ENCODE data around the gene RAB37.

RAB37 gene

GRCh38 chr17:74742978-74743545 is 6.0 kb downstream of the RAB37 start:
- no peak for DNase-seq
- Histone ChIP-seq H2BK5ac (ENCODE audit: low read depth, low read length, poor library complexity) (no peak overlapping the region), H3K27me3 (ENCODE audit: insufficient read depth, low read length) (peaks cover 1% of the 10 kb centered on the region), H3K9ac (ENCODE audit: low read length) (no peak overlapping the region), H3K14ac (ENCODE audit: low read length) (no peak overlapping the region), H3K4me1 (ENCODE audit: control insufficient read depth in 1 of 2, insufficient read depth in 2 of 2, low read length in 2 of 2) (peaks cover 29 to 32% of the 10 kb centered on the region in 2 experiments), H3K79me2 (ENCODE audit: control insufficient read depth, insufficient read depth, low read length, poor library complexity) (no peaks in the 10 kb centered on the region), H3K4me3 (ENCODE audit: low read depth, low read length) (peak overlapping the region; percentile 22), H4K91ac (ENCODE audit: low read depth, low read length) (no peak overlapping the region), H2BK12ac (ENCODE audit: low read length) (no peak overlapping the region), H4K12ac (ENCODE audit: low read depth, low read length) (no peak overlapping the region), H3K4me2 (ENCODE audit: low read length) (no peak overlapping the region), H3K9me3 (ENCODE audit: insufficient read depth, low read depth, low read length) (peaks cover 3% of the 10 kb centered on the region), H3K18ac (ENCODE audit: low read length) (no peak overlapping the region), H2AK5ac (ENCODE audit: low read length) (no peak overlapping the region), H2AFZ (ENCODE audit: insufficient read depth, low read length, poor library complexity) (no peak overlapping the region), H3K36me3 (ENCODE audit: control insufficient read depth in 1 of 2, insufficient read depth in 2 of 2, low read length in 2 of 2) (no peaks in the 10 kb centered on the region), H3K79me1 (ENCODE audit: low read length) (peaks cover 4% of the 10 kb centered on the region), H2BK120ac (ENCODE audit: insufficient read depth, low read length, poor library complexity) (no peak overlapping the region), H3K23ac (ENCODE audit: low read length) (no peak overlapping the region), H3K27ac (ENCODE audit: low read depth, low read length) (no peak overlapping the region), H4K8ac (ENCODE audit: low read depth, low read length) (no peak overlapping the region), H3K4ac (ENCODE audit: low read depth, low read length) (no peak overlapping the region)
- no CpG with 5 or more reads among the region's 9 CpGs for WGBS (ENCODE audit: extremely low coverage, insufficient coverage, insufficient read length)

DNA sequence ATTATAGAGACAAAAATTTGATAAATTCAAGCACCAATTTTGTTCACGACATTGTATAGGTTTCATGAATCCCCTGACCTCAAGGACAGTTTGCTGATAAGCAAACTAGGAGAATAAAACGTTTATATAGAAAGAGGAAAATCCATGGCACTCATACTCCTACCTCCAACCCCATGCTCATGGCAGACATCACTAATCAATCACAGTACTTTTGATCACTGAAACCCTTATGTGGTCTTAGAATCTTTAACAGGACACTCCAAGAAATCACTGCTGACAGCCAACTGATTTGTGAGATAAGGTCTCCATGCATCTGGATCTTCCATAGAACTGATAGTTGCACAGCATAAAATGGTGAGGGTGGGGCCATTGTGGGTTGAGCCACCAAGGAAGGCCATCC is 6.7 kb downstream of the RAB37 start:
- peaks cover 7% of the 10 kb centered on the region for H3K79me1 ChIP-seq (ENCODE audit: low read length)
- no peak overlapping the region for H3K9ac ChIP-seq (ENCODE audit: low read length)
- H2BK5ac ChIP-seq (ENCODE audit: low read depth, low read length, poor library complexity) = no peak overlapping the region
- H3K4me3 ChIP-seq (ENCODE audit: low read depth, low read length) = no peak overlapping the region
- H4K8ac ChIP-seq (ENCODE audit: low read depth, low read length) = no peak overlapping the region
- WGBS (ENCODE audit: extremely low coverage, insufficient coverage, insufficient read length) = no CpG with 5 or more reads among the region's 2 CpGs
- H2BK120ac ChIP-seq (ENCODE audit: insufficient read depth, low read length, poor library complexity) = no peak overlapping the region
- DNase-seq = no peak
- H2AFZ ChIP-seq (ENCODE audit: insufficient read depth, low read length, poor library complexity) = no peak overlapping the region
- peaks cover 2% of the 10 kb centered on the region for H3K79me2 ChIP-seq (ENCODE audit: control insufficient read depth, insufficient read depth, low read length, poor library complexity)
- no peak overlapping the region for H4K12ac ChIP-seq (ENCODE audit: low read depth, low read length)
- H2AK5ac ChIP-seq (ENCODE audit: low read length) = no peak overlapping the region
- no peak overlapping the region for H3K14ac ChIP-seq (ENCODE audit: low read length)
- peaks cover 3% of the 10 kb centered on the region for H3K9me3 ChIP-seq (ENCODE audit: insufficient read depth, low read depth, low read length)
- H3K18ac ChIP-seq (ENCODE audit: low read length) = no peak overlapping the region
- no peaks in the 10 kb centered on the region for H3K27me3 ChIP-seq (ENCODE audit: insufficient read depth, low read length)
- H4K91ac ChIP-seq (ENCODE audit: low read depth, low read length) = no peak overlapping the region
- no peak overlapping the region for H3K23ac ChIP-seq (ENCODE audit: low read length)
- no peak overlapping the region for H3K4ac ChIP-seq (ENCODE audit: low read depth, low read length)
- no peak overlapping the region for H3K27ac ChIP-seq (ENCODE audit: low read depth, low read length)
- no peak overlapping the region for H3K4me2 ChIP-seq (ENCODE audit: low read length)
- H3K36me3 ChIP-seq (ENCODE audit: control insufficient read depth in 1 of 2, insufficient read depth in 2 of 2, low read length in 2 of 2) = no peaks in the 10 kb centered on the region
- H2BK12ac ChIP-seq (ENCODE audit: low read length) = no peak overlapping the region
- peaks cover 29 to 32% of the 10 kb centered on the region in 2 experiments for H3K4me1 ChIP-seq (ENCODE audit: control insufficient read depth in 1 of 2, insufficient read depth in 2 of 2, low read length in 2 of 2)

DNA sequence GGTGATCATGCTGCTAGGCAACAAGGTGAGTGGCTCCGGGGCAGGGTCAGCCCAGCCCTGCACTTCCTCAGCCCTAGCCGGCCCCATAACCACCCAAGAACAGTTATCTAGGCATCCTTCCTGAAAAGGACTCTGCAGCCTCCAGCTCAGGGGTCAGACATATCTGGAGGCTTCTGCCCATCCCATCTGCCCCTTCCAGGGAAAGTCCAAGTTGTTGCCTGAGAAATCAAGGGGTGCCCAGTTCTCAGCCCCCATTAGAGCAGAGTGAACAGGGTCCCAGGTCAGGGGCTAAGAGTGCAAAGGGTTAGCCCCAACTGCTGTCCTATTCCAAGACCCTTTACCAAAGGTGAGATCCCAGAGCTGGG is 7.3 kb downstream of the RAB37 start:
- Histone ChIP-seq H4K91ac (ENCODE audit: low read depth, low read length) (no peak overlapping the region), H2AK5ac (ENCODE audit: low read length) (no peak overlapping the region), H3K23ac (ENCODE audit: low read length) (no peak overlapping the region), H2BK12ac (ENCODE audit: low read length) (no peak overlapping the region), H4K12ac (ENCODE audit: low read depth, low read length) (no peak overlapping the region), H3K36me3 (ENCODE audit: control insufficient read depth in 1 of 2, insufficient read depth in 2 of 2, low read length in 2 of 2) (no peaks in the 10 kb centered on the region), H3K4me2 (ENCODE audit: low read length) (no peak overlapping the region), H3K79me2 (ENCODE audit: control insufficient read depth, insufficient read depth, low read length, poor library complexity) (peaks cover 8% of the 10 kb centered on the region), H3K4me3 (ENCODE audit: low read depth, low read length) (no peak overlapping the region), H3K79me1 (ENCODE audit: low read length) (peaks cover 11% of the 10 kb centered on the region), H4K8ac (ENCODE audit: low read depth, low read length) (no peak overlapping the region), H2AFZ (ENCODE audit: insufficient read depth, low read length, poor library complexity) (no peak overlapping the region), H3K9ac (ENCODE audit: low read length) (no peak overlapping the region), H3K18ac (ENCODE audit: low read length) (no peak overlapping the region), H3K14ac (ENCODE audit: low read length) (no peak overlapping the region), H2BK5ac (ENCODE audit: low read depth, low read length, poor library complexity) (no peak overlapping the region), H3K27me3 (ENCODE audit: insufficient read depth, low read length) (no peaks in the 10 kb centered on the region), H3K4ac (ENCODE audit: low read depth, low read length) (no peak overlapping the region), H3K27ac (ENCODE audit: low read depth, low read length) (no peak overlapping the region), H3K9me3 (ENCODE audit: insufficient read depth, low read depth, low read length) (peaks cover 3% of the 10 kb centered on the region), H3K4me1 (ENCODE audit: control insufficient read depth in 1 of 2, insufficient read depth in 2 of 2, low read length in 2 of 2) (peaks cover 29 to 33% of the 10 kb centered on the region in 2 experiments), H2BK120ac (ENCODE audit: insufficient read depth, low read length, poor library complexity) (no peak overlapping the region)
- no CpG with 5 or more reads among the region's 2 CpGs for WGBS (ENCODE audit: extremely low coverage, insufficient coverage, insufficient read length)
- no peak for DNase-seq

- no peak overlapping the region for H3K18ac ChIP-seq (ENCODE audit: low read length)
- no peak overlapping the region for H2AK5ac ChIP-seq (ENCODE audit: low read length)
- H3K79me1 ChIP-seq (ENCODE audit: low read length) = peaks cover 11% of the 10 kb centered on the region
- H3K4me3 ChIP-seq (ENCODE audit: low read depth, low read length) = no peak overlapping the region
- no peak overlapping the region for H3K4ac ChIP-seq (ENCODE audit: low read depth, low read length)
- H3K14ac ChIP-seq (ENCODE audit: low read length) = no peak overlapping the region
- no peaks in the 10 kb centered on the region for H3K27me3 ChIP-seq (ENCODE audit: insufficient read depth, low read length)
- H3K27ac ChIP-seq (ENCODE audit: low read depth, low read length) = no peak overlapping the region
- peaks cover 12% of the 10 kb centered on the region for H3K79me2 ChIP-seq (ENCODE audit: control insufficient read depth, insufficient read depth, low read length, poor library complexity)
- no peaks in the 10 kb centered on the region for H3K36me3 ChIP-seq (ENCODE audit: control insufficient read depth in 1 of 2, insufficient read depth in 2 of 2, low read length in 2 of 2)
- no peak overlapping the region for H2BK12ac ChIP-seq (ENCODE audit: low read length)
- H4K8ac ChIP-seq (ENCODE audit: low read depth, low read length) = no peak overlapping the region
- no peak overlapping the region for H2AFZ ChIP-seq (ENCODE audit: insufficient read depth, low read length, poor library complexity)
- no peak overlapping the region for H3K23ac ChIP-seq (ENCODE audit: low read length)
- no peak overlapping the region for H2BK120ac ChIP-seq (ENCODE audit: insufficient read depth, low read length, poor library complexity)
- H4K91ac ChIP-seq (ENCODE audit: low read depth, low read length) = no peak overlapping the region
- peak; percentile 83 to 94 for DNase-seq
- H3K4me2 ChIP-seq (ENCODE audit: low read length) = peak overlapping the region; percentile 39
- WGBS (ENCODE audit: extremely low coverage, insufficient coverage, insufficient read length) = no CpG with 5 or more reads among the region's 24 CpGs
- no peak overlapping the region for H3K9ac ChIP-seq (ENCODE audit: low read length)
- no peak overlapping the region for H2BK5ac ChIP-seq (ENCODE audit: low read depth, low read length, poor library complexity)
- no peak overlapping the region for H4K12ac ChIP-seq (ENCODE audit: low read depth, low read length)
- peaks cover 3% of the 10 kb centered on the region for H3K9me3 ChIP-seq (ENCODE audit: insufficient read depth, low read depth, low read length)
- H3K4me1 ChIP-seq (ENCODE audit: control insufficient read depth in 1 of 2, insufficient read depth in 2 of 2, low read length in 2 of 2) = peaks cover 32 to 38% of the 10 kb centered on the region in 2 experiments
These were observed 7.9 kb downstream of the RAB37 start for GRCh38 chr17:74744714-74745547.
